ENCODE measurements around the gene COL5A1.

Gene COL5A1

GRCh38 chr9:134651226-134651905 lies 9.8 kb downstream of the COL5A1 start:
- Histone ChIP-seq H3K36me3 (ENCODE audit: control insufficient read depth, insufficient read depth, low read length) (peaks cover 2% of the 10 kb centered on the region), H3K4me3 (ENCODE audit: low read length) (no peak overlapping the region), H3K4me1 (ENCODE audit: control insufficient read depth, insufficient read depth, low read length) (peaks cover 32% of the 10 kb centered on the region), H3K9ac (ENCODE audit: low read length) (no peak overlapping the region), H3K27ac (ENCODE audit: low read depth, low read length) (no peak overlapping the region), H3K27me3 (ENCODE audit: control insufficient read depth, insufficient read depth, low read length) (no peaks in the 10 kb centered on the region)

GRCh38 chr9:134652291-134653225 lies 11.0 kb downstream of the COL5A1 start:
- H3K27ac ChIP-seq (ENCODE audit: low read depth, low read length) = no peak overlapping the region
- peaks cover 20% of the 10 kb centered on the region for H3K4me1 ChIP-seq (ENCODE audit: control insufficient read depth, insufficient read depth, low read length)
- H3K9ac ChIP-seq (ENCODE audit: low read length) = no peak overlapping the region

DNA sequence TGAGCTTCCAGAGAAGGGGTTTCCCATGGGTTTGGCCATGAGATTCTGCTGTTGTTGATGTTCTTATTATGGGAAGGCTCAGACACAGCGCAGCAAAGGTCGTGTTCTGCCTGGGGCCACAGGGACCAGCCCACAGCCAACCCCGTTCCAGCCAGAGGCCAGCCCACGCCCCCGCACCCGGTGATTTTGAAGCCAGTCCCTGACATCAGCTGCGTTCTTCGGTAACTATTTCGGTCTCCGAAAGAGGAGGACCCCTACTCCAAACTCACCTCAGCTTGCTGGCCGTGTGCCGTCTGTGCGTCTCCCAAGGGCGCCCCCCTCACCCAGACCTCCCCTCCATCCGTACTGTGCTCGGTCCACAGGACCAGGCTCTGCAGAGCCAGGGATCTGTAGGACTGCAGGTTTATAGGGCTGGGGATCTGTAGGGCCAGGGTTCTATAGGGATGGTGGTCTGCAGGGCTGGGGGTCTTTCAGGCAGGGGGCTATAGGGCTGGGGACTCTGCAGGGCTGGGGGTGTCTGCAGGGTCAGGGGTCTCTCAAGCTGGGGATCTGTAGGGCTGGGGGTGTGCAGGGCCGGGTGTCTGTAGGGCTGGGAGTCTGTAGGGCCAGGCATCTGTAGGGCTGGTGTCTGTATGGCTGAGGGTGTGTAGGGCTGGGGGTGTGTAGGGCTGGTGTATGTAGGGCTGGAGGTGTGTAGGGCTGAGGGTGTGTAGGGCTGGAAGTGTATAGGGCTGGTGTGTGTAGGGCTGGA lies 11.8 kb downstream of the COL5A1 start:
- Histone ChIP-seq H3K4me1 (ENCODE audit: control insufficient read depth, insufficient read depth, low read length) (peaks cover 18% of the 10 kb centered on the region), H3K27ac (ENCODE audit: low read depth, low read length) (peak overlapping the region; percentile 6)

More at GRCh38 chr9:134652291-134653225, 11.0 kb downstream of the COL5A1 start:
- H3K36me3 ChIP-seq (ENCODE audit: control insufficient read depth, insufficient read depth, low read length) = peaks cover 2% of the 10 kb centered on the region
- no peak overlapping the region for H3K4me3 ChIP-seq (ENCODE audit: low read length)
- H3K27me3 ChIP-seq (ENCODE audit: control insufficient read depth, insufficient read depth, low read length) = no peaks in the 10 kb centered on the region

DNA sequence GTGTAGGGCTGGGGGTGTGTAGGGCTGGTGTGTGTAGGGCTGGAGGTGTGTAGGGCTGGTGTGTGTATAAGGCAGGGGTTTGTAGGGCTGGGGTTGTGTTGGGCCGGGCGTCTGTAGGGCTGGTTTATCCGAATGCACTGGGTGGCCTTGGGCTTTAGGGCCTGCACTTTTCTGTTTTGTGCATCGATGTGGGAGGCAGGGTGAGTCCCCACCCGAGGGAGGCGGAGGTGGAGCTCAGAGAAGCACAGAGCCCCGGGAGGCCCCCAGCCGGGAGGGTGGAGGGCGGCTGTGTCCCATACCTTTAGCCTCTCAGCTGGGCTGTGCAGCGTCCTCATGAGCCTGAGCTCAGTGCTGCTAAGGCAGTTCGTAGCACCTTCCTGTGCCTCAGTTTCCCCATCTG lies 13.5 kb downstream of the COL5A1 start:
- Histone ChIP-seq H3K36me3 (ENCODE audit: control insufficient read depth, insufficient read depth, low read length) (peaks cover 2% of the 10 kb centered on the region), H3K27me3 (ENCODE audit: control insufficient read depth, insufficient read depth, low read length) (no peaks in the 10 kb centered on the region), H3K4me1 (ENCODE audit: control insufficient read depth, insufficient read depth, low read length) (peaks cover 19% of the 10 kb centered on the region), H3K27ac (ENCODE audit: low read depth, low read length) (no peak overlapping the region), H3K4me3 (ENCODE audit: low read length) (no peak overlapping the region), H3K9ac (ENCODE audit: low read length) (no peak overlapping the region)

More for the DNA sequence above, 11.8 kb downstream of the COL5A1 start:
- Histone ChIP-seq H3K36me3 (ENCODE audit: control insufficient read depth, insufficient read depth, low read length) (peaks cover 2% of the 10 kb centered on the region), H3K9ac (ENCODE audit: low read length) (no peak overlapping the region), H3K27me3 (ENCODE audit: control insufficient read depth, insufficient read depth, low read length) (no peaks in the 10 kb centered on the region), H3K4me3 (ENCODE audit: low read length) (no peak overlapping the region)

DNA sequence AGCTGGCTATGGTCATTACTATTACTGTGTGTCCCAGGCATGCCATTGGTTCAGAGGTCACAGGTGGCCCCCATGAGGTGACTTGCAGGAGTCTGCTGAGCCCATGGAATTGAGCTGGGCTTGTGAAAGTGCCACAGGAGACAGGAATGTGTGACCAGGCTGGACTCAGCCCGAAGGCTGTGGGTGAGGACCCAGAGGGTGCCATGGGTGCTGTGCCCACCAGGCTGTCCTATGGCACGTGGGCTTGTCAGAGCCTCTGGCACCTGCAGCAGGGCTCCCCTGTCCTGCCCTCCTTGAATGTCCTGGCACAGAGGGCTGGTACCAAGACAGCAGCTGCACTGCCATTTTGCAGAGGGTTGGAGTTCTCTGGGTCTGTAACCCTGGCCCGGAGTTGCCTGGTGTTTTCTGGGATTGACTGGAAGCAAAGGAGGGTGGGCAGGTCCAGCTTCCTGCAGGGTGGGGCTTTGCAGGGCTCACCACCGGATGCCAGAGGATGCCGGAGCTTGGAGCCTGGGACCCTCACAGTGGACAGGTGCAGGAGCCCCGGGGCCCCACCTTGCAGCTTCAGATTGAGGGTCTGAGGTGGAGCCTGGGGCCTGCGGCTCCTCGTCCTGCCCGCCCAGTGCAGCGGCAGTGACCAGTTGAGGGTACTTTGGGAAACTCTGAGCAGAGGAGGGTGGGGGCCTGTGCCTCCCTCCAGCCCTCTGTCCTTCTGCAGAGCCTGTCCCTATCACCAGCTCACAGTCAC lies 14.2 kb downstream of the COL5A1 start:
- Histone ChIP-seq H3K4me3 (ENCODE audit: low read length) (no peak overlapping the region), H3K9ac (ENCODE audit: low read length) (no peak overlapping the region), H3K36me3 (ENCODE audit: control insufficient read depth, insufficient read depth, low read length) (no peaks in the 10 kb centered on the region), H3K4me1 (ENCODE audit: control insufficient read depth, insufficient read depth, low read length) (peaks cover 19% of the 10 kb centered on the region), H3K27me3 (ENCODE audit: control insufficient read depth, insufficient read depth, low read length) (no peaks in the 10 kb centered on the region), H3K27ac (ENCODE audit: low read depth, low read length) (no peak overlapping the region)

GRCh38 chr9:134656334-134657006 lies 14.9 kb downstream of the COL5A1 start:
- no peaks in the 10 kb centered on the region for H3K27me3 ChIP-seq (ENCODE audit: control insufficient read depth, insufficient read depth, low read length)
- no peak overlapping the region for H3K27ac ChIP-seq (ENCODE audit: low read depth, low read length)
- no peak overlapping the region for H3K4me3 ChIP-seq (ENCODE audit: low read length)
- H3K4me1 ChIP-seq (ENCODE audit: control insufficient read depth, insufficient read depth, low read length) = peaks cover 24% of the 10 kb centered on the region
- no peak overlapping the region for H3K9ac ChIP-seq (ENCODE audit: low read length)
- no peaks in the 10 kb centered on the region for H3K36me3 ChIP-seq (ENCODE audit: control insufficient read depth, insufficient read depth, low read length)

DNA sequence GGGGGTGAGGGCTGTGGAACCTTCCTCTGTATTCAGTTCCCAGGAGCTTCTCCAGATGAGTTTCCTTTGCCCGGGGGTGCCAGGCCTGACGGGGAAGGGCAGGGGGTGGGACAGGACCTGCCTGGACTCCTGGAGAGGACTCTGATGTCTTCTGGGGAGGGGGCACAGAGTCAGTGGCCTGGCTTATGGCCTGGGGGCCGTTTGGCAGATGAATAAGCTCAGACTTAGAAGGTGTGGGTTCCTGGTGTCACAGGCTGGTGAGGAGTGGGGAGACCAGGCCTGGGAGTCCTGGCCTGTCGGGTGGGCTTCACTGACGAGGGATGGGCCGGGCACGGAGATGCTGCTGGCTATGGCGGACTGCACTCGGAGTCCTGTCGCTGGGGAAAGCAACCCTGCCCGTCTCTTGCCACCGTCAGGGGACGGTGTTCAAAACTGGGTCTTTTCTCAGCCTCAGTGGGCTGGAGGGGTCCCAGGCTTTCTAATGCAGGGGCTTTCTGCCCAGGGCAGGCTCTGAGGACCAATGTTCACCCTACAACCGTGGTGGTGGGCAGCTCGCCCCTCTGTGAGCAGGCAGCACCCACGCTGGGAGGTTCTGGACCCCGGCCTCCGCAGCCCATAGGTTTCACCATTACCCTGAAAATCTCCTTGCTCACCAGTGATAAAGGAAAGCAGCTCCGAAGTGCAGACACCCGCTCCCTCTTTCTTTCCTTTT lies 16.2 kb downstream of the COL5A1 start:
- H3K27me3 ChIP-seq (ENCODE audit: control insufficient read depth, insufficient read depth, low read length) = no peaks in the 10 kb centered on the region
- peaks cover 31% of the 10 kb centered on the region for H3K4me1 ChIP-seq (ENCODE audit: control insufficient read depth, insufficient read depth, low read length)
- no peak overlapping the region for H3K9ac ChIP-seq (ENCODE audit: low read length)
- H3K36me3 ChIP-seq (ENCODE audit: control insufficient read depth, insufficient read depth, low read length) = no peaks in the 10 kb centered on the region
- H3K4me3 ChIP-seq (ENCODE audit: low read length) = no peak overlapping the region
- H3K27ac ChIP-seq (ENCODE audit: low read depth, low read length) = peak overlapping the region; percentile 35

DNA sequence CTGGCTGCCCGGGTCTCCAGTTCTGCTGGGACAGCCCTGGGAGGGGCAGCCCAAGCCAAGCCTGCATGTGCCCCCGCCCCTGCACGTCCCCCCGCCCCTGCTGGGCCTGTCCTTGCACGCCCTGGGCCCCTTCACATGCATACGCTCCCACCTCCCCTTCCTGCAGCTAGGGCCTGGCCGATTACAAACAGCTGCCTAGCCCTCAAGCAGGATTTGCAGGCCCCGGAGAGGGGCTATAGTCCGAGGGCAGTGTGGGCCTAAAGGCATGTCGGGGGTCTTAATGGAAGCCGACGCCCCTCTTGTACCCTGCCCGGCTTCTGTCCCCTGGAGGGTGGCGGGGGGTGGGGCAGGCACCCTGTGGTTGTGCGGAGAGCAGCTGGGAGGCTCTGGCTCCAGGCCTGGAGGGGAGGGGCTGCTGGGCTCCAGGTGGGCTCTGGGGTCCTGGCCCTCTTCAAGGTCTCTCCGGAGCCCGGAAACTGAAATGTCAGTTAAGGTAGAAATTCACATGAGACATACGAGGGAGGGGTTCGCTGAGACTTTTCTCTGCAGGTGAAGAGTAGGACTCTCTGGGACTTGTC lies 16.9 kb downstream of the COL5A1 start:
- Histone ChIP-seq H3K27ac (ENCODE audit: low read depth, low read length) (peak overlapping the region; percentile 35), H3K27me3 (ENCODE audit: control insufficient read depth, insufficient read depth, low read length) (no peaks in the 10 kb centered on the region), H3K4me3 (ENCODE audit: low read length) (no peak overlapping the region), H3K4me1 (ENCODE audit: control insufficient read depth, insufficient read depth, low read length) (peaks cover 37% of the 10 kb centered on the region), H3K9ac (ENCODE audit: low read length) (no peak overlapping the region), H3K36me3 (ENCODE audit: control insufficient read depth, insufficient read depth, low read length) (no peaks in the 10 kb centered on the region)

- Histone ChIP-seq H3K36me3 (ENCODE audit: control insufficient read depth, insufficient read depth, low read length) (no peaks in the 10 kb centered on the region), H3K27me3 (ENCODE audit: control insufficient read depth, insufficient read depth, low read length) (no peaks in the 10 kb centered on the region), H3K4me3 (ENCODE audit: low read length) (no peak overlapping the region), H3K9ac (ENCODE audit: low read length) (no peak overlapping the region), H3K27ac (ENCODE audit: low read depth, low read length) (peak overlapping the region; percentile 82), H3K4me1 (ENCODE audit: control insufficient read depth, insufficient read depth, low read length) (peaks cover 42% of the 10 kb centered on the region)
Observed at GRCh38 chr9:134659688-134660131, 18.1 kb downstream of the COL5A1 start.

DNA sequence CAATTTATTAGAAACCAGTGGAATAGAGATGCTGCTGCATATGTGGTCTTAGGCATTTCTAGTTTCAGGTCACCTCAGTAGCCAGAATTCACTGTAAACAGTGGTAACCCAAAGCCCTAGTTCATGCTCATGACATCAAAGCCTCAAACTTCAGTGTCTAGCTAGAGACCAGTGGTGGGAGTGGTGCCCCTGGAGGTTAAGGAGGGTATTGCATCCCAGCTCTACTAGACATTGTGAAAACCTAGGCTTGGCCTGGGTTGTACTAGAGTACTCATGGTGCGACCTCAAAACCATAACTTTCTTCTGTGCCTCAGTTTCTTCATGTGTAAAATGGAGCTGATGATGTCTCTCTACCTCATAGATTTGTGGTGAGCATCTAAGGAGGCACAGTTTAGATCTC lies 18.8 kb downstream of the COL5A1 start:
- H3K27ac ChIP-seq (ENCODE audit: low read depth, low read length) = peak overlapping the region; percentile 82

GRCh38 chr9:134661299-134661698 lies 19.7 kb downstream of the COL5A1 start:
- peaks cover 42% of the 10 kb centered on the region for H3K4me1 ChIP-seq (ENCODE audit: control insufficient read depth, insufficient read depth, low read length)
- no peak overlapping the region for H3K9ac ChIP-seq (ENCODE audit: low read length)
- no peaks in the 10 kb centered on the region for H3K36me3 ChIP-seq (ENCODE audit: control insufficient read depth, insufficient read depth, low read length)
- no peaks in the 10 kb centered on the region for H3K27me3 ChIP-seq (ENCODE audit: control insufficient read depth, insufficient read depth, low read length)
- peak overlapping the region; percentile 82 for H3K27ac ChIP-seq (ENCODE audit: low read depth, low read length)
- no peak overlapping the region for H3K4me3 ChIP-seq (ENCODE audit: low read length)

More for the DNA sequence above, 18.8 kb downstream of the COL5A1 start:
- Histone ChIP-seq H3K27me3 (ENCODE audit: control insufficient read depth, insufficient read depth, low read length) (no peaks in the 10 kb centered on the region), H3K4me1 (ENCODE audit: control insufficient read depth, insufficient read depth, low read length) (peaks cover 42% of the 10 kb centered on the region), H3K36me3 (ENCODE audit: control insufficient read depth, insufficient read depth, low read length) (no peaks in the 10 kb centered on the region), H3K4me3 (ENCODE audit: low read length) (no peak overlapping the region), H3K9ac (ENCODE audit: low read length) (no peak overlapping the region)

Data from rectal smooth muscle tissue (tissue), 1 donor.